HG02938 (cell line): ENCODE measurements around the gene KCNH1.
"Not testable (repeated sequence)": the region's sequence is repeated elsewhere in the genome, so short reads cannot be mapped to it uniquely, and the experiment has no call there.

Experiments
- ATAC-seq: cut with Tn5 transposase; IDR thresholded peaks from one replicate; pipeline ENCODE4 v1.9.1; 2021; ENCODE audit warnings: mild to moderate bottlenecking, moderate library complexity; ENCODE audit not compliant: unreplicated experiment

KCNH1 gene

DNA sequence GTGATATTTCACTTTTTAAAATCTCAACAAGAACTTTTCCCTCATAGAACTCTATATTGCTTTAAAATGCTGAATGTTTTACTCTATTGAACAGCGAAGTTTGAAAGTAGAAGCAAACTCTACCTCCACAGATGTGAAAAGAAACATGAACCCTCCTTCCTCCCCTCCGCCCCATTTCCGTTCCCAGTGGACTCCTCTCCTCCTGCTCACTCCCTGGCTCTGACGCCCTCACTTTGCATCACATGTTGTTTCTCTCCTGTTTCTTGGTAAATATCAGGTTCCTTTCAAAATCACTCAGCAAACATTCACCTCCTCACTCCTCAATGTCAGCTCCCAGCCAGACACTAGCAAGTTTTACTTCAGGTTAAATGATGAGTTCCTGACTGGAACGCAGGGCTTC is 34.6 kb downstream of the KCNH1 start:
- no peak for ATAC-seq

DNA sequence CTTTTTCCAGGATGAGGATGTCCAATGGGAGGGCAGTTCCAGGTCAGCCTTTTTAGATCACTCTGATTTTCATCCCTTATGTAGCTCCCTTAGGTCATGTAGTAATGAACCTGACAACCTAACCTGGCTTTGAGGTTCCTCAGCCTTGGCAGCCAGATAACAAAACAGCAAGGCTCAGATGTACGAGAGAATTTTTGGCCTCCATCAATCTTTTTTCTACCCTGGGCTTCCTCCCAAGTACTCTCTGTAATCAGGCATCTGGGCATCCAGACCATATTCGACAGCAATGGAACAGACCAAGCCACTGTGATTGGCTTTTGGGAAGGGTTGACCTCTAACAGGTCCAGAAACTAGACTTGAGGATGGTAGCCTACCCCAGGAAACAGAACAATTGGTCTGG is 38.6 kb downstream of the KCNH1 start:
- no peak for ATAC-seq

GRCh38 chr1:211092955-211093354 is 41.0 kb downstream of the KCNH1 start:
- ATAC-seq, result no peak

GRCh38 chr1:211091867-211092266 is 42.1 kb downstream of the KCNH1 start:
- no peak for ATAC-seq

DNA sequence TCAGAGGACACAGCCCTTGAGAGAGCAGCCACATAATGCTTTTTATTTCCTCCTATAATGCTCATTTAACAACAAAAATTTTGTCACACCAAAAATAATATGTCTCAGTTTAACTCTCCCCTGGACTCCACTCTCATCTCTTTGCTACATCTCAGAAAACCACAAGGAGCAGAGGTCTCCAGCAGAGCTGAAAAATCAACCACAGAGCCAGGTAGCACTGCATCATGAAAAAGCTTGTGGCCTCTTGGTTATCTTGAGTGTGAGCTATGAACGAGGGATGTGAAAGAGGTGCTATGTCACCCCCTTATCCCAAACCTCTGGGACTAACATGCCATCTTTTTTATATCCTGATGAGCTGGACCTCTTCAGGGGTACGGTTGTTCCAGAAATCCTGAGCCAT is 44.4 kb downstream of the KCNH1 start:
- ATAC-seq, result no peak

- no peak for ATAC-seq
Measured at GRCh38 chr1:211088156-211088555, 45.8 kb downstream of the KCNH1 start.

- no peak for ATAC-seq
Measured at GRCh38 chr1:211082824-211083223, 51.1 kb downstream of the KCNH1 start.

- ATAC-seq, result not testable (repeated sequence)
Measured at GRCh38 chr1:211081447-211081846, 52.5 kb downstream of the KCNH1 start.

DNA sequence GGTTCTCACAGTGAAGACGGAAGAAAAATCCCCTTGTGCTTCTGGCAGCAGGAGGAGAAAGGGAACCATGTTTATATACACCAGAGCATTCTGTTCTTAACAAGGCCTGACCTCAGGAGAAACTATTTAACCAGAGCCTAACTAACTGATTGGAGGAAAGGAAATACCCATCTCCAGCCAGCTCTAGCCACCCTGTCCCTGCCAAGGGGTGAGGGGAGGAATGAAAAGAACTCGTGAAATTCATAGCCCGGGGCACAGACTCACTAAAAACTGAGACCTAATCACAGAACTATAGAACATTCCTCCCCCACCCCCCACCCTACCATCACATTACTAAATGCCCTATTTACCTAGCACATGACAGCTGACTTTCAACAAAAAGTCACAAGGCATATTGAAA is 65.0 kb downstream of the KCNH1 start:
- no peak for ATAC-seq

DNA sequence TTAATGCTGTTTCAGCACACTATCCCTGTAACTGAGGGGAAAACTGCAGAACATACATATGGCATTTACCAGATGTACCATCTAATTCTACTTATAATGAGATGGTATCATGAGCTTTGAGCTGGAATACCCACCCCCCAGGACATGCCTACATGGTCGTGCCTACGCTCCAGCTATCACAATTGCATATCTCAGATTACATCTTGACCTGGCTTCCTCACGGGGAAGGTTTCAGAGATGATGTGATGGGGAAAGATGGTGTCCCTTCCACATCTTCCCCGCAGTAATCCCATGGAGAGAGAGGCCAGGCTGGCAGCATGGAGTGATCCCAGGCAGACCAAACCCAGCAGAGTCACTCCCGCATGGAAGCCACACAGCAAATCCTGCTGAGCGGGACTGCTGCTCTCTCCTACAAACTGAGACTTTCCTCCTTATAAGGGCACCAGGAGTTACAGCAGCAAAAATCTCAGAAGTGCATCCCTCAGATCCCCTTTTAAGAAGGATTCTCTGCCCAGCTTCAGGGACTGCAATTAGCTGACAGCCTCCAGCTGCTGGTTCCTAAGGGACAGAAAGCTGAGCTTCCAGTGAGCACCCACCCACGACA is 67.1 kb downstream of the KCNH1 start:
- no peak for ATAC-seq

DNA sequence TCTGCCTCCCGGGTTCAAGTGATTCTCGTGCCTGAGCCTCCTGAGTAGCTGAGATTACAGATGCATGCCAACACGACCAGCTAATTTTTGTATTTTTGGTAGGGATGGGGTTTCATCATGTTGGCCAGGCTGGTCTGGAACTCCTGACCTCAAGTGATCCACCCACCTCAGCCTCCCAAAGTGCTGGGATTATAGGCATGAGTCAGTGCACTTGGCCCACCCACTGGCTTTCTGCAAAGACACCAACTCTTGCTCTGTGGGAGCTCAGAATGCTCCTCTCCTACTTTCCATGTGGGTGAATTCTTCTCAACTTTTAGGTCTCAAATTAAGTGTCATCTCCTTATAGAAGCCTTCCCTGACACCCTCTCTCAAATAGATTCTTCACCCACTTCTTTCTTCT is 92.1 kb downstream of the KCNH1 start:
- ATAC-seq, result not testable (repeated sequence)

DNA sequence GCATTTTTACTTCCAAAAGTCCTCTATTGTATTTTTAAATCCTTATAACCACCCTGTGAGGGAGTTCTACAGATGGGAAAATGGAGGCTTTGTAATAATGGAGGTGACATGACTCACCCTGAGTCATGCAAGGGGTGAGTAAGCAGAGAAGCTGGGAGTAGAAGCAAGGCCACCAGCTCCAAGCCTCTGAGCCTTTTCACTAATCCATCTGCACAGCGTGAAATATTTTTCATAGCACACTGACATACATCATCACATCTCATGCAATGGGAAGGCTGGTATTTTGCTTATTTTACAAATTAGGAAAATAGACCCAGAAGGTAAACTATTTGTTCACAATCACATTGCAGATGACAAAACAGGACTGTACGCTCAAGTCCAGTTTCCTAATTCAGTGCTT is 96.9 kb downstream of the KCNH1 start:
- no peak for ATAC-seq

DNA sequence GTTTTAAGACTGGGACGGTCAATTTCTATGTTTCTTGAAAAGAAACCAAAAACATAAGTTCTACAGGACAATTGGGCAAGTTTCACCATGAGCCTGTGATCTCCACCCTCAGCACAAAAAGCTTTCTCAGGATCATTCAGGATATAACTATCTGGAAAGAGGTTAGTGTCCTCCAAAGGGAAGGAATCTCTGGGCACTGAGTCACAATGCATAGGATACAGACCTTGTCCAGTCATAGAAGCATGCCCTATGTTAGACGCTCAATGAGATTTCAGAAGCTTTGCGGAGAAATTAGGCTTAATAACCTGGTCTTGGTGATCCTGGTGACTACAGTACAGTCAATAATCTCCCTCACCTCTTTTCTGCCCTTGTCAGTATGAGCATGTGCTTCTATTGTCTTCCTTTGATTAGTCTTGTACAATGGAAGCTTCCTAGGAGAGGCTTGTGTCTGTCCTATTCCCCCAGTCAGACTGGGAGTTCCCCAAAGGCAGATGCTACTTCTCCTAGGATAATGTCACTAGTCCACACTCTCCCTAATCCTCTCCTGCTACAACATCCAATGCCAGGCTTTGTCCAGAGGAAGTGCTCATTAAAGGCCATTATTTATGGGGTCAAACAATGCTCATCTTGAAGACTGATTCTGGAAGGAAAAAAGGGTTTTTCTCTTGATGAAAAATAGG is 97.4 kb downstream of the KCNH1 start:
- no peak for ATAC-seq

DNA sequence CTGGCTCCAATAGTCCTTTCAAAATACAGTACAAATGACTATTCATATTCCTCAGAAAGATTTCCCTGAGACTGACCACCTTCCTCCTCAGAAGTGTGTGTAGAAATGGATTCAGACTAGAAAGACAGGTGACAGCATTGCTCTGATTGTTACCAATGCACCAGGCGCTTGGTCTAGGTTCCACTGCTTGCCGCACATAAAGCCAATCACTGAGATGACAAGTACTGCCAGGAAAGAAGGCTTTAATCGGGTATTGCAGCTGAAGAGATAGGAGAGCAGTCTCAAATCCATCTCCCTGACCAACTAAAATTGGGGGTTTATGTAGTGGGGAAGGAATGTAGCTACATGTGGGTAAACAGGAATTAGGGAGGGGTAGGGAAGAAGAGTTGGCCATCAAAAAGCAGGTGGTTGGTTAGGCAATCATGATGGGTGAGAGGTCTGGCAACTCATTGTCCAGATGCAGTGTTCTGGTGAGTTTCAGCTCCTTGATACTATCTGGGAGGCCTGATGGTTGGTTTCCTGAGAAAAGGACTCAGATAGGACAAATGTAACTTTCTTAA is 98.0 kb downstream of the KCNH1 start:
- ATAC-seq, result no peak

GRCh38 chr1:211033921-211034525 is 99.9 kb downstream of the KCNH1 start:
- no peak for ATAC-seq

- no peak for ATAC-seq
Measured at GRCh38 chr1:211024901-211025300, 109.0 kb downstream of the KCNH1 start.

GRCh38 chr1:211019266-211019665 is 114.7 kb downstream of the KCNH1 start:
- no peak for ATAC-seq

DNA sequence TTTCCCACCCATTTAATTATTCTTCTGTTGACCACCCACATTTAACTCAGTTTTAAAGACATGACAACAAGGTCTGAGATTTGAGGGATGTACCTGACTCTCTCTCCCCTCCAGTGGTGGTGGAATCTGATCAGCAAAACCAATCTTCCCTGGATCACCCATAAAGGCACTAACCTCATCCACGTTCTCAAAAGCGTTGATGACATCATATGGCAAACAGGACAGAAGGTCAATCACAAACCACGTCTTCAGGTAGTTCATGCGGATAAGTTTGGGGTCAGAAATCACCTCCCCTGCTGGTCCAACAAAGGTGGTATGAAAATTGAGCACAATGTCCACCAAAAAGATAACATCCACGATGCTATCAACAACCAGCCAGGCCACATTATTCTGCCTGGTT is 115.3 kb downstream of the KCNH1 start:
- no peak for ATAC-seq

- ATAC-seq, result no peak
Measured at GRCh38 chr1:211017075-211017718, 116.8 kb downstream of the KCNH1 start.

GRCh38 chr1:211014275-211014674 is 119.7 kb downstream of the KCNH1 start:
- no peak for ATAC-seq

DNA sequence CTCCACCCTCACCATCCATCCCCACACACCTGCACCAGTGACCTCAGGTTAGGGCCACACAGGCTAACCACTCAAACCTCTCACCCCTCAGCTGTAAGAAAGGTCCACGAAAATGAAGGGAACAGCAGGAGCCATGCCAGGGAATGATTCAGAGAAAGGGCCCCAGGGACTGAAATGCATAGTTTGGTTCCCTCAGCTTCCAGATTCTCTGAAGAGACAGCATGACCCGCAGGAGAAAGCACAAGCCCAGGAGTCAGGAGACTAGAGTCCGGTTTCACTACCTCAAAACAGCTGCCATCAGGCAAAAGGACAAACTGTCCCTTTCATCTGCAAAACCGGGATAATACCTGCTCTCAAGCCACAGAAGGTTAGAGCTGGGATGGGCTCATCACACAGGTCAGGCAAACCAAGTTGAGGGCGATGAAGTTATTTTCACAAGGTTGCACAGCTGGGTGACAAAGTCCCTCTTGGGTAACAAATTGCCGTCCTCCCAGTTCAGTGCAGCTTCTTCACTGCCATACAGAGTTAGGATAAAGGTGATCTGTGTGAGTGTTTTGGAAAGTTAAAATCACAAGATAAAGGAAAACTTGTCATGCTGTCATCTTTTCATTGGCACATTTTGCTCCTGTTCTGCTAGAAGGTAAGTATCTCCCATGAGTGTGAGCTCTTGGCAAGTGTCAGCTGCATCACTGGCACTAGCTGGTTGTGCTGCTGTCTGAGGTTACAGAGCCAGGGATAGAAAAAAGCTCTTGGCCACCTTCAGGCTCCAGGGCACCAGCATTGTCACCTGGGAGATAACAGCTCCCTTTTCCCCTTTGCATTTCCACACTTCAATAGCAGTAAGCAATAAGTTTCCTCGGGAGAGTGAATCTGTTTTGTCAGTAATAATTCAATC is 120.4 kb downstream of the KCNH1 start:
- ATAC-seq, result no peak
